ENCODE results near the gene DLG4.

Gene DLG4

GRCh38 chr17:7141824-7142223, 77.8 kb downstream of the DLG4 start:
- no peak for DNase-seq

GRCh38 chr17:7139400-7139799, 80.2 kb downstream of the DLG4 start:
- no peak for DNase-seq

- DNase-seq: no peak
These were observed 80.7 kb downstream of the DLG4 start for GRCh38 chr17:7138800-7139381.

DNA sequence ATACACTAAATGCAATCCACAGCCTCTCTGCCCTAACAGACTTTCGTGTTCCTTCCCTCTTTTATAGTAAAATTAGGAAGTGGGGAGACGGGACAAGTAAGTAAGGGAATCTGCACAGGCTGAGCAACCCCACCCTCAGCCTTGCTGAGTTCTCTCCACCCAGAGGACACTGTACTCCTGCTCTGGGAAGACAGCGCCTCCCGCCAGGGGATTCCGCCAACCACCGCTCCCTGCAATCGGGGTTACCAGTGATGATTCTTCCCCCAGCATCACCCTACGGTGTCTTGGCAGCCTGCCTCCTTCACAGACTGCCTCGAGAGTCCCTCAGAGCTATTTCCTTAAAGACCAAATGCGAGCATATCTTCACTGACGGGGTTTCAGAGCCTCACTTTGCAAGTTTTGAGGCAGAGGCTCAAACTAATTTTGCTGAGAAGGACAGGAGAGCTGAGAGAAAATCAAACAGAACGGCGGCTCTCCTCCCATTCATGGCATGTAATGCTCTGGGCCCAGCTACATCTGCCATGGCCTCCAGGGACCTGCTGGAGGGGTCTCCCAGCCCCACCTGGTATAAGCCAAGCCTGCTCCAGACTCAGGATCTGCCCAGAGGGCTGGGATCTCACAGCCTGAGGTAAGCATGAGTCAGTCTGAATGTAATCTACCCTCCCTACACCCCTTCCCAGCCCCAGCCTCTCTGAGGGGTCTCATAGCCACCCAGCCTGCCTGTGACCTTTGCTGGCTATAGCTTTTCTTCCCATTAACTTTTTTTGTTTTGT, 82.3 kb downstream of the DLG4 start:
- DNase-seq: no peak

All from hematopoietic multipotent progenitor cell treated with erythropoietin and hydrocortisone succinate and interleukin-3 and kit ligand, for 8 days (in vitro differentiated cells).